B cell (primary cell): ENCODE measurements around the gene HTR4. TPM values are rescaled to one million over a fixed set of nuclear protein-coding genes. Genes with fewer than 3 reads are reported as not detected.

Experiments
- ATAC-seq: fragments of 200-7000 bp; cut with Tn5 transposase; one replicate; pipeline ENCODE4 v1.10.0; 2021; ENCODE audit warnings: low read depth, mild to moderate bottlenecking, moderate number of reproducible peaks, moderate library complexity
- CTCF ChIA-PET: fragments of 350-600 bp; sonication (Branson Sonifier 250); formaldehyde crosslinking; loops from one replicate; lab custom pipeline; 2021; ENCODE audit warnings: antibody characterized with exemption, inconsistent platforms; lab: Charles Lee
- POLR2A ChIA-PET: fragments of 350-600 bp; sonication (Branson Sonifier 250); formaldehyde crosslinking; loops from one replicate; lab custom pipeline; 2021; ENCODE audit warnings: antibody characterized with exemption; lab: Charles Lee
- DNase-seq: peaks from one replicate; pipeline ENCODE4 v3.0.0; 2013
- H2AFZ ChIP-seq: 2 replicates; pipeline ENCODE4 v1.6.1; 2012; ENCODE audit warnings: mild to moderate bottlenecking, low read depth, low read length; ENCODE audit not compliant: insufficient read depth, poor library complexity, severe bottlenecking
- H3K27ac ChIP-seq, 2 donors: 1 replicate in 1 of 2; 2 replicates in 1 of 2; pipeline ENCODE4 v1.5.1; 2012 to 2013; ENCODE audit warnings: low read length in 2 of 2, mild to moderate bottlenecking in 2 of 2, moderate library complexity in 1 of 2
- H3K27me3 ChIP-seq, 4 experiments: fragments of 200-600 bp in 1 of 4; sonication (generic) in 1 of 4; replicated peaks in 1 of 4; 1 replicate in 2 of 4; 2 replicates in 2 of 4; pipeline versions ENCODE4 v1.6.1 to v1.7.0; 2013 to 2016; ENCODE audit warnings: low read length in 3 of 4, mild to moderate bottlenecking in 2 of 4, mixed read lengths in 1 of 4, moderate library complexity in 1 of 4; ENCODE audit not compliant: insufficient read depth in 4 of 4, control insufficient read depth in 3 of 4; ENCODE audit errors: control extremely low read depth in 1 of 4
- H3K36me3 ChIP-seq, 2 experiments: replicated peaks in 1 of 2; 1 replicate in 1 of 2; 2 replicates in 1 of 2; pipeline versions ENCODE4 v1.6.1 to v1.7.1; 2013; ENCODE audit warnings: low read length in 1 of 2; ENCODE audit not compliant: insufficient read depth in 2 of 2, control insufficient read depth in 1 of 2; ENCODE audit errors: control extremely low read depth in 1 of 2, extremely low read depth in 1 of 2
- H3K4me1 ChIP-seq, 2 donors: fragments of 200-600 bp in 1 of 2; sonication (generic) in 1 of 2; 1 replicate in 1 of 2; 2 replicates in 1 of 2; pipeline versions ENCODE4 v1.5.1 to v1.6.1; 2013 to 2017; ENCODE audit warnings: low read length in 2 of 2; ENCODE audit not compliant: control insufficient read depth in 2 of 2, insufficient read depth in 2 of 2
- H3K4me2 ChIP-seq: replicated peaks from 2 replicates; pipeline ENCODE3; 2012; ENCODE audit warnings: mild to moderate bottlenecking, low read depth, low read length; ENCODE audit not compliant: poor library complexity, severe bottlenecking
- H3K4me3 ChIP-seq, 5 experiments: fragments of 200-600 bp in 1 of 5; sonication (generic) in 1 of 5; 1 replicate in 3 of 5; 2 replicates in 2 of 5; pipeline versions ENCODE4 v1.5.1 to v1.7.0; 2011 to 2016; ENCODE audit warnings: low read length in 4 of 5, mild to moderate bottlenecking in 4 of 5, low read depth in 2 of 5, control low read depth in 1 of 5, moderate library complexity in 1 of 5; ENCODE audit not compliant: insufficient read depth in 1 of 5; ENCODE audit errors: control extremely low read depth in 1 of 5, extremely low read depth in 1 of 5
- H3K79me2 ChIP-seq: fragments of 200-600 bp; sonication (generic); one replicate; pipeline ENCODE4 v1.6.0; 2016; ENCODE audit warnings: low read length; ENCODE audit not compliant: control insufficient read depth, insufficient read depth
- H3K9ac ChIP-seq: fragments of 200-600 bp; sonication (generic); 2 replicates; pipeline ENCODE4 v1.6.1; 2017; ENCODE audit warnings: mild to moderate bottlenecking, low read length, moderate library complexity
- H3K9me3 ChIP-seq, 3 donors: one replicate each; pipeline versions ENCODE4 v1.6.1 to v1.7.1; 2013; ENCODE audit warnings: low read length in 2 of 3; ENCODE audit not compliant: control insufficient read depth in 2 of 3, insufficient read depth in 1 of 3; ENCODE audit errors: control extremely low read depth in 1 of 3
- H4K20me1 ChIP-seq: 2 replicates; pipeline ENCODE4 v1.6.0; 2012; ENCODE audit warnings: mild to moderate bottlenecking, low read length; ENCODE audit not compliant: insufficient read depth, control insufficient read depth, poor library complexity, severe bottlenecking
- H3K27ac Mint-ChIP-seq: one replicate; pipeline ENCODE4 v1.8.0; 2021; ENCODE audit warnings: mixed read lengths
- H3K27me3 Mint-ChIP-seq: one replicate; pipeline ENCODE4 v1.8.0; 2021; ENCODE audit warnings: mixed read lengths
- H3K4me1 Mint-ChIP-seq: one replicate; pipeline ENCODE4 v1.8.0; 2021; ENCODE audit warnings: mixed read lengths
- H3K4me3 Mint-ChIP-seq: one replicate; pipeline ENCODE4 v1.8.0; 2021; ENCODE audit warnings: mixed read lengths
- H3K9me3 Mint-ChIP-seq: one replicate; pipeline ENCODE4 v1.8.0; 2022; ENCODE audit warnings: mixed read lengths; ENCODE audit not compliant: insufficient read depth
- CTCF ChIP-seq: fragments of 200-600 bp; IDR thresholded peaks from one replicate; pipeline ENCODE4 v1.8.0; 2022; ENCODE audit warnings: antibody characterized with exemption, mild to moderate bottlenecking
- EZH2 ChIP-seq: IDR thresholded peaks from 2 replicates; pipeline ENCODE4 v1.6.1; 2012; ENCODE audit warnings: borderline replicate concordance, low read depth, mild to moderate bottlenecking, moderate library complexity, low read length; ENCODE audit not compliant: insufficient read depth, poor library complexity, severe bottlenecking
- WGBS: methylation state at CpG from one replicate; pipeline ENCODE4 v1.1.5; 2013; ENCODE audit warnings: missing lambda C conversion rate; ENCODE audit not compliant: insufficient coverage; 5-methylcytosine and 5-hydroxymethylcytosine counted together
- intact Hi-C: fragments of 100-400 bp; cut with micrococcal nuclease; formaldehyde crosslinking; loops from one replicate; pipeline ENCODE4 v1.10.0; 2022
- polyA plus RNA-seq: library from polyadenylated mRNA; depleted of rRNA; stranded (reverse); fragments of >200 nt; gene quantifications from 2 replicates; pipeline ENCODE4 v1.2.3, GENCODE V29; 2012
- total RNA-seq, 2 donors: library from RNA; stranded (reverse); fragments of 120-200 nt in 1 of 2; gene quantifications; 1 replicate in 1 of 2; 2 replicates in 1 of 2; pipeline versions ENCODE4 v1.2.3 to v1.2.4, GENCODE V29; 2013 to 2022

The HTR4 gene
- total and polyA plus RNA-seq, 2 donors (not counting 1 experiment from before 2014, with no cell fraction given), result not detected

GRCh38 chr5:148512498-148512897 is 141.8 kb downstream of the HTR4 start:
- WGBS, result 85% methylated on average over 8 of the region's 9 CpGs

GRCh38 chr5:148511810-148512347 is 142.4 kb downstream of the HTR4 start:
- Histone ChIP-seq H3K9me3 (no peaks in the 10 kb centered on the region), H3K79me2 (no peaks in the 10 kb centered on the region), H3K4me2 (no peak overlapping the region), H3K4me1 (no peaks in the 10 kb centered on the region), H3K4me3 (no peak overlapping the region), H3K36me3 (no peaks in the 10 kb centered on the region), H3K27me3 (no peaks in the 10 kb centered on the region), H4K20me1 (no peaks in the 10 kb centered on the region), H3K9ac (no peak overlapping the region), H3K27ac (no peak overlapping the region), H2AFZ (no peak overlapping the region)
- TF ChIP-seq EZH2 (no peak), CTCF (no peak)
- DNase-seq (no peak), ATAC-seq (no peak)
- no peak overlapping the region for H3K27ac Mint-ChIP-seq
- H3K9me3 Mint-ChIP-seq, result no peaks in the 10 kb centered on the region
- WGBS, result 20% methylated on average over 1 of the region's 1 CpG
- ChIA-PET POLR2A (no interaction called here), CTCF (no interaction called here)
- H3K27me3 Mint-ChIP-seq, result no peaks in the 10 kb centered on the region
- no peak overlapping the region for H3K4me3 Mint-ChIP-seq
- no peaks in the 10 kb centered on the region for H3K4me1 Mint-ChIP-seq
- intact Hi-C loops, result no loop called here

More at GRCh38 chr5:148512498-148512897, 141.8 kb downstream of the HTR4 start:
- ChIA-PET POLR2A (no interaction called here), CTCF (no interaction called here)
- DNase-seq (no peak), ATAC-seq (no peak)
- Mint-ChIP-seq H3K4me3 (no peak overlapping the region), H3K27ac (no peak overlapping the region), H3K9me3 (no peaks in the 10 kb centered on the region), H3K4me1 (no peaks in the 10 kb centered on the region), H3K27me3 (no peaks in the 10 kb centered on the region)
- H3K36me3 ChIP-seq, result no peaks in the 10 kb centered on the region
- H3K9me3 ChIP-seq, result no peaks in the 10 kb centered on the region
- no peak overlapping the region for H3K9ac ChIP-seq
- H3K27ac ChIP-seq, result no peak overlapping the region
- H3K79me2 ChIP-seq, result no peaks in the 10 kb centered on the region
- no peaks in the 10 kb centered on the region for H4K20me1 ChIP-seq
- no peaks in the 10 kb centered on the region for H3K27me3 ChIP-seq
- no peak for TF ChIP-seq CTCF
- intact Hi-C loops, result no loop called here
- no peaks in the 10 kb centered on the region for H3K4me1 ChIP-seq
- H3K4me2 ChIP-seq, result no peak overlapping the region
- H3K4me3 ChIP-seq, result no peak overlapping the region
- H2AFZ ChIP-seq, result no peak overlapping the region
